NCI-H1048 (cell line): ENCODE results near the gene CTU1.

Source experiments
- DNase-seq: peaks from one replicate; lab custom pipeline; 2025; lab: John Stamatoyannopoulos, UW

CTU1 gene

GRCh38 chr19:51081476-51081875 is 26.7 kb downstream of the CTU1 start:
- DNase-seq, result no peak

DNA sequence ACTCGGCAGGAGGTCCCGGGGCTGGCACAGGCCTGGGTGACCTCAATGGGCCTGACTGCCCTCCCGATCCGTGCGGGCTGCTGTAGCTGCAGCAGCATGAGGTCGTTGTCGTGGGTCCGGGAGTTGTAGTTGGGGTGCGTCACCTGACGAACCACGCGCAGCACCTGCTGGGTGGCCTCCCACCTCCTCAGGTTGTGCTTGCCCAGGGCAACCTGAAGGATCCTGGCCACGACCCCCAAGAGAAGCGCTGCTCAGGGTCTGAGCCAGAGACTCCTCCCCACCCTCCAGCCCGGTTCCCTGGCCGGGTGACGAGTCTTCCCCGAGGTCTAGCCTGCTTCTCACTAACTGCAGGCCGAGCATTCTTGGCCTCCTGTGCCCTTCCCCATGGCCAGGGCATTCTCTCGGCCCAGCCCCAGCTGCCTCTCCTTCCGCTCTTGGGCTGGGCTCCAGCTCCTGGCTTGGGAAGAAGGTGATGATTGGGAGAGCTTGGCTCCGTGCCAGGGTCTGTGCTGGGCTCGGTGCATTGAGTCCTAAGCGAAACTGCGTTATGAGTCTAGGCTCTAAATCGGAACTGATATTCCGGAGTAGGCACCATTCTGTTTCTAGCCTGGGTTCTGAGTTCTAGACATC is 28.6 kb downstream of the CTU1 start:
- DNase-seq, result no peak

- no peak for DNase-seq
These were observed 29.5 kb downstream of the CTU1 start for GRCh38 chr19:51078731-51079130.

- no peak for DNase-seq
These were observed 30.1 kb downstream of the CTU1 start for GRCh38 chr19:51078104-51078503.

GRCh38 chr19:51076631-51077213 is 31.5 kb downstream of the CTU1 start:
- no peak for DNase-seq

GRCh38 chr19:51075998-51076397 is 32.2 kb downstream of the CTU1 start:
- DNase-seq, result no peak

DNA sequence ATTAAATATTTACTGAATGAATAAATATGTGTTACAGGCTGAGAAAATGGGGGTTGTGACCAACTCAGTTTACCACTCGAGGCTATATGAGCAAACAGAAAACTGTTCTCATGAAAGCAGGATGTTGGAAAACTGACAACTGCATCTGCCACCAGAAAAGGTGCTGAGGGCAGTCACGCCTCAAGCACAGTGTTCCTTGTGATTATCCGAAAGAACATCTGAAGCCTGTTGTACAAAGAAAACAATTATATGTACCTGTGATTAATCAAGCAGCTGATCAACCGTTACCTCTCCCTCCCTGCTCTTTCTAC is 37.2 kb downstream of the CTU1 start:
- no peak for DNase-seq

GRCh38 chr19:51070334-51071094 is 37.7 kb downstream of the CTU1 start:
- no peak for DNase-seq

- DNase-seq, result no peak
These were observed 41.6 kb downstream of the CTU1 start for GRCh38 chr19:51066393-51067186.

GRCh38 chr19:51065221-51065960 is 42.8 kb downstream of the CTU1 start:
- DNase-seq, result no peak

GRCh38 chr19:51064534-51065220 is 43.5 kb downstream of the CTU1 start, which contains the start of gene KLK13:
TSS of gene KLK13 (minus strand) at chr19:51065092. CDS start at chr19:51065067, 25 bp downstream.
- DNase-seq, result no peak

GRCh38 chr19:51063664-51064063 is 44.5 kb downstream of the CTU1 start:
- DNase-seq, result no peak

DNA sequence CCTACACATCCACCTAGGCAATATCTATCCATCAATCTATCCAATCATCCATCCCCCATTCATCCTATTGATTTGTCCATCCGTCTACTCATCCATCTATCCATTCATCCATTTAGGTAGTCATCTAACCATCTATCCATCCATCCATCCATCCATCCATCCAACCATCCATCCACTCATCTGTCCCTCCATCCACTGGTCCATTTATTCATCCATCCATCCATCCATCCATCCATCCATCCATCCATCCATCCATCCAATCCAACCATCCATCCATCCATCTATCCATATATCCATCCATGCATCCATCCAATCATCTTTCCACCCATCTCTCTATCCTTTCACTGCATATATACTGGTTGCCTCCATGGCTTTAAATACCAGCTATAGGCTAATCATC is 47.2 kb downstream of the CTU1 start:
- DNase-seq, result no peak

- DNase-seq, result no peak
These were observed 47.9 kb downstream of the CTU1 start for GRCh38 chr19:51060336-51060735.

DNA sequence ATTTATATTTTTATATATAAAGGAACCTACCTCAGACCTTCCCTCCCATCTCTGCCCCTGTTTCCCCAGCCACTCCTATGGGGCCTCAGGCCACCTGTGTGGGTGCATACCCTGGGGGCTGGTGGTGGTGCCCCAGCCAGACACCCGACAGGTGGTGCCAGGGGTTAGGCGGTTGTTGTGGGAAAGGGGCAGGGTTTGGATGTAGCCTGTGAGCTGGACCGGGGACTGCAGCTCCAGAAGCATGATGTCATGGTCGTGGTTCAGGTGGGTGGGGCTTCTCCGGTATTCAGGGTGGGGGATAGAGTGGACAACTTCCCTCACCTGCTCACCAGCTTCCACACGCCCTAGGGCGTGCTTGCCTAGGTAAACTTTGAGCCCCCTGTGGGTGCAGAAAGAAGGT is 48.5 kb downstream of the CTU1 start:
- DNase-seq, result no peak

GRCh38 chr19:51055866-51056265 is 52.3 kb downstream of the CTU1 start:
- DNase-seq, result no peak
